Fibroblast of peridontal ligament (primary cell): ENCODE measurements around the gene TPM2.
A peak's percentile ranks its signal among the peaks of the same experiment; 100 is the strongest.

Source experiments
- DNase-seq: peaks from one replicate; pipeline ENCODE4 v3.0.0-alpha.2; 2010; ENCODE audit errors: extremely low read depth

The TPM2 gene

GRCh38 chr9:35718721-35719511 is 29.2 kb upstream of the TPM2 start:
- DNase-seq, result no peak

- no peak for DNase-seq
Measured at GRCh38 chr9:35717132-35717870, 27.6 kb upstream of the TPM2 start.

GRCh38 chr9:35716230-35716629 is 26.5 kb upstream of the TPM2 start:
- DNase-seq, result peak; percentile 21

GRCh38 chr9:35714579-35715252 is 25.0 kb upstream of the TPM2 start:
- DNase-seq, result no peak

GRCh38 chr9:35714123-35714522 is 24.4 kb upstream of the TPM2 start:
- no peak for DNase-seq

DNA sequence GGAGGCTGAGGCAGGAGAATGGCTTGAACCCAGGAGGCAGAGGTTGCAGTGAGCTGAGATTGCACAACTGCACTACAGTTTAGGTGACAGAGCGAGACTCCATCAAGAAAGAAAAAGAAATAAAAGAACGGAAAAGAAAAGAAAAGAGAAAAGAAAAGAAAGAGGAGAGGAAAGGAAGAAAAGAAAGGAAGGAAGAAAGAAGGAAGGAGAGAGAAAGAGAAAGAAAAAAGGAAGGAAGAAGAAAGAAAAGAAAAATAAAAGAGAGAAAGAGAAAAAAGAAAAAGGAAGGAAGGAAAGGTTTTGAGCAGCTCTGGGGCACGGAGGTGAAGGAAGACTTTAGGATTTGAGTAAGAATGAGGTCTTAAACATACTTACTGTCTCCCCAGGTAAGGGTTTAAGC is 23.9 kb upstream of the TPM2 start:
- no peak for DNase-seq

- no peak for DNase-seq
Measured at GRCh38 chr9:35712762-35713400, 23.2 kb upstream of the TPM2 start.

GRCh38 chr9:35711501-35712428 is 22.0 kb upstream of the TPM2 start:
- no peak for DNase-seq

DNA sequence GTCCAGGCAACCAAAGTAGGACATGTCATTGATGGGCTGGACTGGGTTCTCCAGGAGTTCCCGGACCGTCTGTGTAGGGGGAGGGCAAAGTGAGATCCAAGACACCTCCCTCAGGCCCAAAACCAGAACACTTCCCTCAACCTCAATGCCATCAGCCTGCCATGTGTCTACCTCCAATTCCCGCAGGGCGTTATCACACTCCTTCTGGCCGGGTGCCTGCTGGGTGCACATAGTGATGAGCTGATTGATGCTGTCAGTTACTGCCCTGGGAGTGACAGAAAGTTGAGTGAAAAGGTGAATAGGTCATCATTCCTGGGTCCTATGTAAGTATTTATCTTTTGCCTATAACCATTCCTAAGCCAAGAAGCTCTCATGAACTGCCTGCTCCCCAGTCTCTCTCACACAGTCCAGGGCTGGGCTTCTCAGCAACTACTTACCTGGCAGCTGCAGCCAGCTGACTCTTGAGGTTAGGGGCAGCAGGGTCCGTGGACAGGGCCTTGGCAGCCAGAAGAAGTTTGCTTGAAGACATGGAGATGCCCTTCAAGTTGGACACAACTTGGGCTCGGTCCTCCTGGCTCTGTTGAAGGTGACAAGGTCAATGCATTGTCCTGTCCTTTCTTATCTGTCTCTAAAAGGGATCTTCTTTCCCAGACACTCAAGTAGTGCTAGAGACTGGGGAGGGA is 21.2 kb upstream of the TPM2 start:
- DNase-seq, result no peak

DNA sequence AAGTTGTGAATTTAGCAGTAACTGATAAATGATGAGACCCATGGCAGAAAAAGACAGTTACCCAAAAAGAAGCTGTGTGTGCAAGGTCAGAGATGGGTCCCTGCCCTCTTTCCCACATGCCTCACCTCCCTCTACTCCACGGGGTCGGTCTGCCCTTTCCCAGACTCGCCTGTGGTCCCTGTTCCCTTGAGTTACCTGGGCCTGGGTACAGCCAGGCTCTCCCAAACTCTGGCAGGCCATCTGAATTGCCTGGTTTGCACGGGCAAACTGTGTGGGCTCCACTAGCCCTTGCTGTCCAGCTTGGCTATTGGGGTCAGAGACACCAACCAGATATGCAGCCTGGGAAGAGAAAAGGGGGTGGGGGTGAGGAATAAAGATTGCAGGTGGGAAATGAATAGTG is 18.4 kb upstream of the TPM2 start:
- no peak for DNase-seq

GRCh38 chr9:35706951-35707350 is 17.2 kb upstream of the TPM2 start:
- DNase-seq, result no peak

GRCh38 chr9:35705836-35706430 is 16.2 kb upstream of the TPM2 start:
- no peak for DNase-seq

- DNase-seq, result no peak
Measured at GRCh38 chr9:35705372-35705771, 15.6 kb upstream of the TPM2 start.

- DNase-seq, result no peak
Measured at GRCh38 chr9:35703906-35704672, 14.4 kb upstream of the TPM2 start.

GRCh38 chr9:35702696-35703095 is 13.0 kb upstream of the TPM2 start:
- DNase-seq, result no peak

- DNase-seq, result no peak
Measured at GRCh38 chr9:35700942-35701341, 11.2 kb upstream of the TPM2 start.

- no peak for DNase-seq
Measured at GRCh38 chr9:35700031-35700430, 10.3 kb upstream of the TPM2 start.

- DNase-seq, result no peak
Measured at GRCh38 chr9:35698231-35698630, 8.5 kb upstream of the TPM2 start.

DNA sequence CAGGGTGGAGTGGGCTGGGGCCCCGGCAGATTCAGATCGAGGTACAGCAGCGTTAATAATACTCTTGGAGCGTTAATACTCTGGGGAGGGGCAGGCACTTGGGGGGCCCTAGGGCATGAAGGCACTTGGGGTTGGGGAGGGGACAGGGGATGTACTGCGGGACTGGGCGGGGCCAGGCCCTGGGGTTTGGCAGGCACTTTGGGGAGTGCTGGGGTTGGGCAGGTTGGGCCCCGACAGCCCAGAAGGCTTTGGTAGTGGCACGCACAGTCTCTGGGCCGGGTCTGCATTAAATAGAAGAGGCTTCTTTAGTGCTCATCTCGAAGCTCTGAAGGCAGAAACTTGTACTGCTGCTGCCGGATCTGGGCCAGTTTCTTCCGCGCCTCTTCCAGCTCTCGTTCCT is 7.8 kb upstream of the TPM2 start:
- DNase-seq, result no peak
